IMR-90 (cell line): ENCODE results near the gene ZNF469. TPM values are rescaled to one million over a fixed set of nuclear protein-coding genes. Genes with fewer than 3 reads are reported as not detected.
A peak's percentile ranks its signal among the peaks of the same experiment; 100 is the strongest.

Experiments
- ATAC-seq: fragments of 200-7000 bp; cut with Tn5 transposase; 2 replicates; pipeline ENCODE4 v1.9.1; 2020; ENCODE audit warnings: low read depth, mild to moderate bottlenecking, moderate library complexity
- BruUV-seq: library from RNA; stranded (reverse); fragments of 400-500 nt; replicated peaks from 2 replicates; lab custom pipeline; 2021; lab: Mats Ljungman, UMichigan
- CTCF ChIA-PET: fragments of 300-600 bp; formaldehyde crosslinking; extraction: SDS; loops from one replicate; lab custom pipeline; 2021; ENCODE audit warnings: antibody characterized with exemption; lab: Yijun Ruan, JAX
- POLR2A ChIA-PET: fragments of 300-600 bp; sonication (Branson Sonifier 250); formaldehyde crosslinking; loops from one replicate; lab custom pipeline; 2022; ENCODE audit warnings: antibody characterized with exemption; ENCODE audit not compliant: unreplicated experiment; lab: Charles Lee
- DNase-seq: peaks from one replicate; pipeline ENCODE4 v3.0.0; 2013
- H2AFZ ChIP-seq: replicated peaks from 2 replicates; pipeline ENCODE3; 2013; ENCODE audit warnings: low read length, mild to moderate bottlenecking; ENCODE audit not compliant: poor library complexity
- H2AK5ac ChIP-seq: 2 replicates; pipeline ENCODE4 v1.6.1; 2013; ENCODE audit warnings: low read depth, low read length, inconsistent platforms
- H2AK9ac ChIP-seq: replicated peaks from 2 replicates; pipeline ENCODE3; 2013; ENCODE audit warnings: mild to moderate bottlenecking, low read depth, low read length, moderate library complexity; ENCODE audit not compliant: poor library complexity
- H2BK120ac ChIP-seq: 2 replicates; pipeline ENCODE4 v1.6.1; 2013; ENCODE audit warnings: low read depth, low read length, inconsistent platforms
- H2BK15ac ChIP-seq: 3 replicates; pipeline ENCODE4 v1.6.1; 2013; ENCODE audit warnings: low read depth, low read length, inconsistent platforms
- H2BK20ac ChIP-seq: 2 replicates; pipeline ENCODE4 v1.6.1; 2013; ENCODE audit warnings: low read depth, mild to moderate bottlenecking, inconsistent platforms, low read length, moderate library complexity
- H2BK5ac ChIP-seq: 2 replicates; pipeline ENCODE4 v1.6.1; 2013; ENCODE audit warnings: mild to moderate bottlenecking, low read depth, low read length, inconsistent platforms; ENCODE audit not compliant: poor library complexity, severe bottlenecking
- H3K14ac ChIP-seq: replicated peaks from 2 replicates; pipeline ENCODE4 v1.6.1; 2013; ENCODE audit warnings: low read depth, low read length, inconsistent platforms
- H3K18ac ChIP-seq: 2 replicates; pipeline ENCODE4 v1.6.1; 2013; ENCODE audit warnings: low read depth, low read length, control low read depth
- H3K23ac ChIP-seq: 2 replicates; pipeline ENCODE4 v1.6.1; 2013; ENCODE audit warnings: low read depth, low read length, inconsistent platforms
- H3K27ac ChIP-seq: 2 replicates; pipeline ENCODE4 v1.5.1; 2013; ENCODE audit warnings: mild to moderate bottlenecking, control low read depth, low read length; ENCODE audit not compliant: insufficient read depth
- H3K27me3 ChIP-seq: 2 replicates; pipeline ENCODE4 v1.6.1; 2013; ENCODE audit warnings: low read length; ENCODE audit not compliant: control insufficient read depth, insufficient read depth
- H3K36me3 ChIP-seq: 2 replicates; pipeline ENCODE4 v1.6.1; 2013; ENCODE audit warnings: low read length, mixed read lengths; ENCODE audit not compliant: control insufficient read depth, insufficient read depth
- H3K4ac ChIP-seq: 2 replicates; pipeline ENCODE4 v1.6.1; 2013; ENCODE audit warnings: low read depth, low read length, inconsistent platforms
- H3K4me1 ChIP-seq: 2 replicates; pipeline ENCODE4 v1.6.1; 2013; ENCODE audit warnings: low read length, mixed read lengths; ENCODE audit not compliant: control insufficient read depth, insufficient read depth
- H3K4me2 ChIP-seq: 2 replicates; pipeline ENCODE4 v1.6.1; 2013; ENCODE audit warnings: low read depth, mild to moderate bottlenecking, control low read depth, low read length, moderate library complexity
- H3K4me3 ChIP-seq: 2 replicates; pipeline ENCODE4 v1.5.1; 2013; ENCODE audit warnings: low read depth, mild to moderate bottlenecking, control low read depth, low read length, moderate library complexity; ENCODE audit not compliant: insufficient read depth
- H3K56ac ChIP-seq: 2 replicates; pipeline ENCODE4 v1.6.1; 2013; ENCODE audit warnings: low read length, inconsistent platforms; ENCODE audit not compliant: insufficient read depth; ENCODE audit errors: extremely low read depth
- H3K79me1 ChIP-seq, 2 experiments: 2 replicates each; pipeline ENCODE4 v1.6.1; 2013; ENCODE audit warnings: low read length in 2 of 2, inconsistent platforms in 1 of 2, low read depth in 1 of 2
- H3K9ac ChIP-seq: 2 replicates; pipeline ENCODE4 v1.6.1; 2013; ENCODE audit warnings: low read depth, low read length, control low read depth
- H3K9me1 ChIP-seq: 2 replicates; pipeline ENCODE4 v1.6.1; 2013; ENCODE audit warnings: low read length, inconsistent platforms; ENCODE audit not compliant: insufficient read depth
- H3K9me3 ChIP-seq: 2 replicates; pipeline ENCODE4 v1.6.1; 2013; ENCODE audit warnings: low read length; ENCODE audit not compliant: control insufficient read depth, insufficient read depth
- H4K20me1 ChIP-seq: 2 replicates; pipeline ENCODE4 v1.6.1; 2013; ENCODE audit warnings: low read length, inconsistent platforms; ENCODE audit not compliant: insufficient read depth
- H4K5ac ChIP-seq: 2 replicates; pipeline ENCODE4 v1.6.1; 2013; ENCODE audit warnings: mild to moderate bottlenecking, low read depth, low read length, control low read depth
- H4K8ac ChIP-seq, 2 experiments: 2 replicates each; pipeline ENCODE4 v1.6.1; 2013; ENCODE audit warnings: low read depth in 2 of 2, low read length in 2 of 2, control low read depth in 1 of 2, inconsistent platforms in 1 of 2
- H4K91ac ChIP-seq: 2 replicates; pipeline ENCODE4 v1.6.1; 2013; ENCODE audit warnings: low read depth, low read length, inconsistent platforms; ENCODE audit not compliant: insufficient read depth
- CTCF ChIP-seq: conservative IDR thresholded peaks from 2 replicates; pipeline ENCODE4 v1.5.1; 2012; ENCODE audit warnings: mild to moderate bottlenecking, low read depth, low read length, improper control_type of control experiment
- MAZ ChIP-seq: IDR thresholded peaks from 2 replicates; pipeline ENCODE4 v1.6.1; 2012; ENCODE audit warnings: low read depth, mild to moderate bottlenecking, low read length, improper control_type of control experiment, moderate library complexity, borderline replicate concordance
- RCOR1 ChIP-seq: IDR thresholded peaks from 2 replicates; pipeline ENCODE4 v1.6.1; 2012; ENCODE audit warnings: mild to moderate bottlenecking, low read length, improper control_type of control experiment; ENCODE audit not compliant: insufficient replicate concordance
- WGBS, 2 experiments: methylation state at CpG; one replicate each; pipeline versions ENCODE4 v1.1.5 to v1.1.7; 2013; ENCODE audit warnings: missing lambda C conversion rate in 2 of 2; ENCODE audit not compliant: insufficient read length in 1 of 2; ENCODE audit errors: extremely low coverage in 2 of 2; 5-methylcytosine and 5-hydroxymethylcytosine counted together
- dilution Hi-C: fragments of 300-500 bp; cut with HindIII; formaldehyde crosslinking; loops from one replicate; pipeline ENCODE4 v1.14.3; 2018; ENCODE audit warnings: low sequenced_read_pairs; ENCODE audit not compliant: unreplicated experiment
- in situ Hi-C: fragments of 300-500 bp; cut with MboI; formaldehyde crosslinking; loops from 3 replicates; pipeline ENCODE4 v1.14.3; 2019; ENCODE audit warnings: low sequenced_read_pairs, inconsistent platforms, mixed read lengths
- intact Hi-C: fragments of 100-400 bp; cut with micrococcal nuclease; formaldehyde crosslinking; loops from 2 replicates; pipeline ENCODE4 v1.10.0; 2022
- polyA plus RNA-seq, 3 experiments: library from polyadenylated mRNA; depleted of rRNA; stranded (reverse); fragments of >200 nt; gene quantifications; 2 replicates each; pipeline ENCODE4 v1.2.3, GENCODE V29; 2012; ENCODE audit warnings: low replicate concordance in 1 of 3
- total RNA-seq: library from RNA; depleted of rRNA; stranded (reverse); fragments of >200 nt; gene quantifications from 2 replicates; pipeline ENCODE4 v1.2.3, GENCODE V29; 2012
- TF ChIP-seq, protein P1 (sequence below): fragments of 150-350 bp; IDR thresholded peaks from 2 replicates; pipeline ENCODE4 v1.6.1; 2016; ENCODE audit warnings: low read depth, mild to moderate bottlenecking, low read length, moderate library complexity, borderline replicate concordance

Gene ZNF469
- total and polyA plus RNA-seq, 2 of the 4 experiments (the other 2 are of a cell fraction): 1.1 to 13.3 TPM

- dilution Hi-C loops (no loop called here), in situ Hi-C loops (loop anchor here (5.0 kb wide), 1 partner anchor 182 kb away; no protein-coding TSS in a partner anchor), intact Hi-C loops (loop anchor here (10.0 kb wide), 4 partner anchors 135 to 425 kb away; partner anchors contain the start of gene BANP)
- Histone ChIP-seq H3K4me3 (no peak overlapping the region), H2BK15ac (no peak overlapping the region), H3K27me3 (no peaks in the 10 kb centered on the region), H3K9me1 (peaks cover 28% of the 10 kb centered on the region), H3K14ac (peak overlapping the region; percentile 4; the same call in 1 of the 2 replicates), H4K20me1 (peaks cover 7% of the 10 kb centered on the region), H3K4ac (peak overlapping the region; percentile 10; the same call in 1 of the 2 replicates), H3K36me3 (peaks cover 2% of the 10 kb centered on the region; the same call in 1 of the 2 replicates), H4K91ac (peak overlapping the region; percentile 21; the same call in 1 of the 2 replicates), H3K56ac (no peak overlapping the region), H4K8ac (no peak overlapping the region), H4K5ac (no peak overlapping the region), H2BK5ac (no peak overlapping the region), H3K27ac (no peak overlapping the region), H3K18ac (no peak overlapping the region), H3K23ac (no peak overlapping the region), H3K9ac (no peak overlapping the region), H2AK9ac (no peak overlapping the region), H3K4me2 (no peak overlapping the region), H3K4me1 (peaks cover 16% of the 10 kb centered on the region), H3K9me3 (no peaks in the 10 kb centered on the region), H2AFZ (no peak overlapping the region), H2AK5ac (peak overlapping the region; percentile 86; the same call in 1 of the 2 replicates), H3K79me1 (peaks cover 3 to 36% of the 10 kb centered on the region in 2 experiments; a peak in 3 of 4 replicates), H2BK20ac (0 out of 2 replicates have a peak overlapping the region, but pooled peaks have one; percentile 18), H2BK120ac (no peak overlapping the region)
- no TSS peak for BruUV-seq
- DNase-seq (no peak), ATAC-seq (no peak)
- CTCF ChIA-PET: interaction anchor here (1.3 kb wide), 1 partner anchor 48 kb away, joined by 3 read pairs; no protein-coding TSS in a partner anchor
- TF ChIP-seq RCOR1 (no peak), MAZ (no peak), CTCF (no peak)
- TF ChIP-seq, protein P1, sequence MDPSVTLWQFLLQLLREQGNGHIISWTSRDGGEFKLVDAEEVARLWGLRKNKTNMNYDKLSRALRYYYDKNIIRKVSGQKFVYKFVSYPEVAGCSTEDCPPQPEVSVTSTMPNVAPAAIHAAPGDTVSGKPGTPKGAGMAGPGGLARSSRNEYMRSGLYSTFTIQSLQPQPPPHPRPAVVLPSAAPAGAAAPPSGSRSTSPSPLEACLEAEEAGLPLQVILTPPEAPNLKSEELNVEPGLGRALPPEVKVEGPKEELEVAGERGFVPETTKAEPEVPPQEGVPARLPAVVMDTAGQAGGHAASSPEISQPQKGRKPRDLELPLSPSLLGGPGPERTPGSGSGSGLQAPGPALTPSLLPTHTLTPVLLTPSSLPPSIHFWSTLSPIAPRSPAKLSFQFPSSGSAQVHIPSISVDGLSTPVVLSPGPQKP: no peak
- POLR2A ChIA-PET: no interaction called here
- WGBS, 2 experiments: 81% methylated on average over 4 of the region's 8 CpGs; no CpG with 5 or more reads in 1 of the 2 experiments
These were observed 3.1 kb upstream of the ZNF469 start for GRCh38 chr16:88379694-88380040.
